HG03439 (cell line): Measurements from ENCODE around the gene LYRM2.

ENCODE experiments used
- ATAC-seq: cut with Tn5 transposase; IDR thresholded peaks from one replicate; pipeline ENCODE4 v1.9.1; 2021; ENCODE audit warnings: mild to moderate bottlenecking, moderate library complexity; ENCODE audit not compliant: unreplicated experiment

The LYRM2 gene, protein sequence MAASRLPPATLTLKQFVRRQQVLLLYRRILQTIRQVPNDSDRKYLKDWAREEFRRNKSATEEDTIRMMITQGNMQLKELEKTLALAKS

DNA sequence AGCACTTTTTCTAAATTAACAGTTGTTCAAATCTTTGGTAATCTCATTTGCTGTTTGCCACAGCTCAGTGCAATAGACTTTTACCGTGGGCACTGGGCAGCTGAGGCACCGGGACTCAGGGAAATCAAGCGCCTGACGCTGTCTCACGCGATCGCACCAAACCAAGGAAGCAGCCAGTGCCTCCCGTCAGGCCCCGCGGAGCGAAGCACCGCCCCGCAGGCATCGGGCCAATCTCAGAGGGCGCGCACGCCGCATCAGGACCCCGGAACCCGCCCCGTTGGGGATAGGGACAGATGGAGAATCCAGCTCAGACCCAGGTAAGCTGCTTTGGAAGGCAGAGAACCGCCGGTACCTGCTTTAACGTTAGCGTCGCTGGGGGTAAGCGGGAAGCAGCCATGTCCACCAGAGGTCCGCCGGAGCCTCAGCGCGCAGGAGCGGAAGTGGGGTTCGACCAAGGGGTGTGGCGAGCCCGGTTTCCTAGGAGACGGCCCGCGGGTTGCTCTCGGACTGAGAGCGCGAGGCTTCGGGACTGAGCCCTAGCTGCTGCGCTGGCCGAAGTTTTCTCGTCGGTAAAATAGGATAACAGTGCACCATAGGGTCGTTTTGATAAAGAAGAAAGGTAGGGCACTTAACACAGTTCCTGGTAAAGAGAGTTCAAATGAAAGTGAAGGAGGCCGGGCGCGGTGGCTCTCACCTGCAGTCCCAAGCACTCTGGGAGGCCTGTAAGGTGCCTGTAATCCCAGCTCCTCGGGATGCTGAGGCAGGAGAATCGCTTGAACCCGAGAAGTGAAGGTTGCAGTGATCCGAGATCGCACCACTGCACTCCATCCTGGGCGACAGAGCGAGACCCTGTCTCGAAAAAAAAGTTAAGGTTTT, at the start of gene LYRM2:
Gene LYRM2, minus strand, starts transcription at position 428 of the 876 bp plus-strand sequence. Its CDS starts 31 bp downstream, at position 397.
- peak; percentile 99 for ATAC-seq

DNA sequence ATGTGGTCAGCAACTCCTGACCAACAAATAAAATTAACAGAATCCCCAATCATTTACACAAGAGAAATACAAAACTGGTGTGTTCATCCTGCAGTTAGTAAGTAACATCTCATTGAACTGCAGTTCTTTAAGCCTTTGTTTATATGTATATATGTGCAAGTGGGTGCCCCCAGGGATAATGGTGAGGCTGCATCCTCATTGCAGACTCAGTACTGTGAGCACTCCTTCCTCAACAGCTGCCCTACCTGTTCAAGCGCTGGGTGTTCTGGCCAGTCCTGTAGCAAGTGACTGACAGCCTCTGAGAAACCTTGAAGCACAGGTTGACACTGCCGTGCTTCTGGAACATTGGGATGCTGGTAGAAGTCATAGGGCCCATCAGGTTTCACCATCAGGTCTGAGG, 49.8 kb upstream of the LYRM2 start:
- ATAC-seq: no peak

GRCh38 chr6:89685311-89685710, 46.8 kb upstream of the LYRM2 start:
- ATAC-seq: no peak

DNA sequence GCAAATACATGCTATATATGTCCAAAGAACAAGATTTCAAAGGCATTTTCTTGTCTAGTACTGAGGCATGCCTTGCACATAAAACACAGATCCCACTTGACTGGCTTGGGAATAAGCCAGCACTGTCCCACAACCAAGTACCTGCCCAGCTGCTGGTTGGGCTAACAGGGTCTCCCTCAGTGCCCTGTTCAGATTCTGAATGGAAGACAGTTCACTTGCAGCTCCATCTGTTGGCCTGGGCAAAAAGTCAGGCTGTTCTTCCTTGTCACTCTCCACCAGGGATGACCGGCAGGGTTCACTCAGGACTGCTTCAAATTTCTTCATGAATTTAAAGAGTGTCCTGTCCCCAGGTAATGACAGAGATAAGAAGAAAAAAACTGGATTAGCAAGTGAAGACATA, 44.4 kb upstream of the LYRM2 start:
- no peak for ATAC-seq

DNA sequence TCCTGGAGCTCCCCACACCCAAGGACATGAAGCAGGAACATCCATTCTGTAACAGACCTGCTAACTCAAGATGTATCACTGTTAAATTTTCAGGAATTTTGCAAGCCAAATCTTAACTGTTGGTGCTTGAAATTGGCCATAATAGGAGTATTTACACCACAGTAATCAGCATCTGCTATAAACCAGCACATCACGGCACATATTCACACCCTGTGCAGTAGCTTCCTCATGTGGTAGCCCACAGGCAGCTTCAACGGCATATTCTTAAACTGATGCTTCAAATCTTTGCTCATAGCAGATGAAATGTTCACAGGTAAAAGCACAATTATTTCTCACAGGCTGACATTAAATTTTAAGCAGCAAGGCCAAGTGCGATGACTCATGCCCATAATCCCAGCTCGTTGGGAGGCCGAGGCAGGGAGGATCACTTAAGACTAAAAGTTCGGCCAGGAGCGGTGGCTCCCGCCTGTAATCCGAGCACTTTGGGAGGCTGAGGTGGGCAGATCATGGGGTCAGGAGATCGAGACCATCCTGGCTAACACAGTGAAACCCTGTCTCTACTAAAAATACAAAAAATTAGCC, 43.5 kb upstream of the LYRM2 start:
- no peak for ATAC-seq

DNA sequence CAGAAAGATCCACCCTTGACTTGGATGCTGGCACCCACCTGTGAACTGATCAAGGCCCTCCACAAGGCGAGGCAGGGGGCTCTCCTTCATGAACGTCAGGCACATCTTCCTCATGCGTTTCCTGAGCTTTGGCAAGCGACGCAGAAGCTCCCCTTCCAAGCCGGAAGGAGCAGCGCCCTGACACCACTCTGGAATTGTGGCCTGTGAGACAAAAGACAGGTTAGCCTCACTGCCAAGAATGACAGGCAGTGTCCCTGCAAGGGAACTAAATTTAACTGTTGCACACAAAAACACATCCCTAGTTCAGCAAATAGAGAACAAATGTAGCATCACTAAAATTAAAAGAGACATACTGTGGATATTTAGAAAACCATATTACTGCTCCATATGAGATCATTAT, 42.0 kb upstream of the LYRM2 start:
- ATAC-seq: no peak

DNA sequence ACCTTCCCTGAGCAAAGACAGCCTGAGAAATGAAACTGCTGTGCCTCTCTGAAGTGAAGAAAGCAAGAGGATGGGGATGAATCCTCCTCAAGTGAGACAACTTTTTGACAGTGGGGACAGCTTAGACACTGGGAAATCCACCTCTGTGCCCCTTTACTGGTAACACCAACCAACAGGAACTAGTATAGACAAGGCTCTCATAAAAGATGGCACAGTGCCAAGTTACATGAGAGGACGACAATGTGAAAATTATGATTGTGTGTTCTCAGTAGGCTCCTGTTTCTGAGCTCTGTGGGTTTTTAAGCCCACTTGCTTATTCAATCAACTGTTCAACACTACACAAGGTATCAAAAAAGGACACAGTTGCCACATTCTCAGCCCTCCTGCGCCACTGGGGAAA, 41.6 kb upstream of the LYRM2 start:
- ATAC-seq: no peak

- no peak for ATAC-seq
Measured at GRCh38 chr6:89679215-89680120, 40.9 kb upstream of the LYRM2 start.

DNA sequence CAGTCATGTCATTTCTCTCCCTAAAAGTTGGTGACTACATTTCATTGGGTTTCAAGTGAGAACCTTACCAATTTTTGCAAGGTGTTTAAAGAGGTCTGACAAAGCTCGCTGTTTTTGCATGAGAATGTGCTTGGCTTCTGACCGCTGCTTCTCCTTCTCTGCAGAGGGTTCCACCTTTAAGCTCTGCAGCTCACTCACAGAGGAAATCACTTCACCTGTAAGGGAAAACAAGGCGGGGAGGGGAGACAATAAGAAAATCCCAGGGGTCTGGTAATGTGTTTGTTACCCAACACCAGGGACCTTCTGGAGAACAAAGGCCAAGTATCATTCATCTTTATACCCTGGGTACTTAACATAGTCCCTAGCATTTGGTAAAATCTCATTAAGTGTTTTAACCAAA, 40.0 kb upstream of the LYRM2 start:
- ATAC-seq: no peak

DNA sequence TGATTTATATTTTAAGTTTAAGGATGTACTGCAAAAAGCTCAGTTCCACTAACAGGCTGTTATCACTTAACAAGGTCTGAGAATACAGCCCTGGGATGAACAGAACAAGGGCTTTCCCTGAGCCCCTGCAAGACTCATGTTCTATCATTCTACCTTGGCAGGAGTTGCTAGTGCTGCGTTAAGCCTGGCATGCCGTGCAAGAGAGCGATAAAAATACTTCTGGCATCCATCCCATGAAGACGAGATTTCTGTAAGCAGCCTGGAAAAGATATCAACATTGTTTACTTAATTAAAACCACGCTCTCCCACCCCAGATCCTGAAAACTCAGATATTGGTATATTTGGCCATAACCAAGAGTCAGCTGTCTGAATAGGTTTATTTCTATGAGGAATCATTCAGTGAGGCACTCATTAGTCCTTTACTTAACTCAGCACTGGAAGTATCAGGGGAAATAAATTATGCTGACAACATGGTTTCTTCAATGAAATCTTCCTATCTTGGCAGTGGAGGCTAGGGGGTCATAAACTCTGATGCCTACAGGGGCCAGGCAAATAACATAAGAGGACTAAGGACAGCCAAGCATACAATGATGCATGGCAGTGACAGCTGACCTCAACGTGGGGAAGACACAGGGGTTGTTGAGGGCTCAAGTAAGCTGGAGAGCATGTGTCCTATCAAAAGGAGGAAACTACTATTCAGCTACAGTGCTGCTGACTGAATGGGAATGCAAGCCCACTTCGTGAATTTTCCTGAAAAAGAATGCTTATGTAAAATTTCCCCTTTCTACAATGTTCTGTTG, 37.6 kb upstream of the LYRM2 start:
- no peak for ATAC-seq

DNA sequence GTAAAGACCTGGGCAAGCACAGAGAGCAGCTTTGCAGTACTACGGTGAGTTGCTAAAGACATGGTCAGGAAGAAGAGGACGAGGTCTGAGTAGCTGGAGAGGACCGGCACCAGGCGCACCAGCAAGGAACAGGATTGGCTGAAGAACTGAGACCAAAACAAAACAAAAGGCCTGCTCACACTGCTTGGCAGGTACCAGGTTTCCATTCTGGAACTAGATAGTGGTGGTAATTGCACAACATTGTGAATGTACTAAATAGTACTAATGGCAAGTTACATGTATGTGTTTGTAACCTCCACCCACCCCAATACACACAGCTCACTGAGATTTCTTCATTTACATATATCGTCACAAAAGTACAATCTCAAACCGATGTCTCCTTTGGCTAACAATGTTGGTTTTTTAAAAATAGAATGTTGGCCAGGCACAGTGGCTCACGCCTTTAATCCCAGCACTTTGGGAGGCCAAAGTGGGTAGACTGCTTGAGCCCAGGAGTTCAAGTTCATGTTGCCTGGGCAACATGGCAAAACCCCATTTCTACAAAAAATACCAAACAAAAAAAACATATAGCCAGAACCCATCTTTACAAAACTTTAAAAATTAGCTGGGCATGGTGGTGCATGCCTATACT, 32.5 kb upstream of the LYRM2 start:
- no peak for ATAC-seq

- ATAC-seq: no peak
Measured at GRCh38 chr6:89669002-89669401, 30.5 kb upstream of the LYRM2 start.

DNA sequence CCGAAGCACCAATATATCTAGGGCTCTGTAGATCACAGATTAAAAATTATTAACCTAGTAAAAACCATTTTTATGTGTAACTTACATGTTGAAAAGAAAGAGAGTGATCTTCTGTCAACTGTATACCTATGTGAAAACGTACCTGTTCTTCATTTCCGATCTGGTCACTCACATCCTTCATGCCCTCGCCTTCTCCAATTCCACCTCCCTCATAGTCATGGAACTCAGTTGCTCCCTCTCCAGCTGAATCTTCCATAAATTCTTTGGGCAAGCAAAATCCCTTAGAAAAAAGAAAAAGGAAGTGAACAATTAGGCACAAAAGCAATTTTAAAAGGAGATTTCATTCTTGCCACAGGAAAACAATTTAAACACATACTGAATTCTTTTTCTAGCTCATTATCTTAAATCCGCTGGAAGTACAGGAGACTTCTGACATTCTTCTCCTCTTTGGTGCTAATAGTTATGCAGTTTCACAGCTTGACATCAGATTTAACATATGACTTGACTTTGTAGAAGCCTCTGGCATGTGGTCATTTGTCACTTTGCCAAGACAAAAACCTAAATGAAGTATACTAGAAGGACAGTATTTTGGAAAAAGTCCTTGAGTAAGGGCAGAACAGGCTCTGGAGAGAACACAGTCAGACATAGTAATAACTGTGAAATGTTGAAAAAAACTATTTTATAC, 29.5 kb upstream of the LYRM2 start:
- ATAC-seq: no peak

DNA sequence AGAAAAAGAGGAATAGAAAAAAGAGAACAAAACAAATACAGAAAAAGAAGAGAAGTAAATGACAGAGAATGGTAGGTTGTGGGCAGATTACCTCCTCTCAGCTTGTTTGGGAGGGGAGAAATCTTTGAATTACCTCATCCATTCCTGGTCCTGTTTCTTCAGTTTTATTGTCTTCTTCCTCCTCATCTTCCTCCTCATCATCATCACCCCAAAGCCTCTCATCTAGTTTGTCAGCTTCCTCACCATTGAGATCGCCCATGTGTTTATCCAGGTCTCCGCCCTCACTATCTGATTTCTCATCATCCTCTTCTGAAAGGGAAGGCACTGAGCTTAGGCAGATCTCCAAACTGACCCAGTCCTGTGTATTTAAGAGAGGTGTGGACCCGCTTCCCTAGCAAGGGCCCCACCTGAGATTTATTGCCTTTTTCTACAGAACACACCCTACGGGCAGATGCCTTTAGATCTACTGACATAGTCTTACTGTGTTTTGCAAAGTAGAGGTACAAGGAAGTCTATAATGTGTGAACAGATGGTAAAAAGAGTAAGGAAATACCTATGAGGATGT, 24.2 kb upstream of the LYRM2 start:
- ATAC-seq: no peak

- no peak for ATAC-seq
Measured at GRCh38 chr6:89661559-89661958, 23.0 kb upstream of the LYRM2 start.

DNA sequence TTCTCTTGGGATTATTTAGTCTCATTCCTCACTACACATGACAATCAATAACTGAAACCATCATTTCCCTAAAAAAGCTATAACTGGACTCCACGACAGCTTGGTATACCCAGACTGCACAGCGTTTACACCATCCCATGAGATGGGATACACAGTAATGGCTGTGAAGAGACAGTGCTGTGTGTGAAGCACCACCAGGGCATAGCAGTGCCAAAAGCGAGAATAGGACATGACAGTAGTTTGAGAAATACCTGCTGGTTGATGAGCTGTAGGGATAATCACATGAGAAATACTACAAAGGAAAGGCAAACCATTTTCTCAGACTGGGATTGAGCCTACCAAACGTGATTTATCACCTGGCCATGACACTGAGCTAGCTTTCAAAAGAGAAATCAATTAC, 22.4 kb upstream of the LYRM2 start:
- ATAC-seq: no peak

GRCh38 chr6:89657445-89658158, 19.1 kb upstream of the LYRM2 start:
- ATAC-seq: no peak

- no peak for ATAC-seq
Measured at GRCh38 chr6:89655122-89655521, 16.6 kb upstream of the LYRM2 start.
